HFFc6 (cell line): ENCODE measurements around the gene ERICH6B. TPM values are rescaled to one million over a fixed set of nuclear protein-coding genes. Genes with fewer than 3 reads are reported as not detected.

ENCODE experiments used
- DNase-seq: peaks from one replicate; pipeline ENCODE4 v3.0.0-alpha.2; 2018
- H3K27ac Mint-ChIP-seq: 2 replicates; pipeline ENCODE4 v1.8.0; 2020; ENCODE audit warnings: mild to moderate bottlenecking, mixed read lengths
- H3K27me3 Mint-ChIP-seq: 2 replicates; pipeline ENCODE4 v1.8.0; 2021; ENCODE audit warnings: mild to moderate bottlenecking, moderate library complexity, mixed read lengths; ENCODE audit not compliant: insufficient read depth
- H3K36me3 Mint-ChIP-seq: 2 replicates; pipeline ENCODE4 v1.8.0; 2021; ENCODE audit warnings: low read depth, mixed read lengths
- H3K4me1 Mint-ChIP-seq: 2 replicates; pipeline ENCODE4 v1.8.0; 2020; ENCODE audit warnings: low read depth, mixed read lengths
- H3K4me3 Mint-ChIP-seq: 2 replicates; pipeline ENCODE4 v1.8.0; 2020; ENCODE audit warnings: mild to moderate bottlenecking, moderate library complexity, mixed read lengths
- H3K9me3 Mint-ChIP-seq: 2 replicates; pipeline ENCODE4 v1.8.0; 2020; ENCODE audit warnings: mild to moderate bottlenecking, mixed read lengths
- total RNA-seq, 6 experiments: library from RNA; stranded (reverse); fragmentation: NEBNext Ultra II Directional; extraction: Animal tissue kit (Norgen Biotek cat#: 25700); gene quantifications; 2 replicates in 1 of 6; 3 replicates in 5 of 6; pipeline ENCODE4 v1.2.3, GENCODE V29; 2021
- TF ChIP-seq, protein P1 (sequence below): fragments of 200-600 bp; sonication (generic); IDR thresholded peaks from 2 replicates; pipeline ENCODE4 v1.5.0; 2021; ENCODE audit warnings: antibody characterized with exemption, mild to moderate bottlenecking

Gene ERICH6B
- total RNA-seq, 6 experiments from 2014 or later, result not detected

GRCh38 chr13:45541806-45542205, 73.7 kb downstream of the ERICH6B start:
- Mint-ChIP-seq H3K27me3 (peaks cover 4% of the 10 kb centered on the region), H3K36me3 (no peaks in the 10 kb centered on the region), H3K9me3 (no peaks in the 10 kb centered on the region), H3K27ac (no peak overlapping the region), H3K4me3 (no peak overlapping the region), H3K4me1 (peaks cover 8% of the 10 kb centered on the region; the same call in 1 of the 2 replicates)
- TF ChIP-seq, protein P1, sequence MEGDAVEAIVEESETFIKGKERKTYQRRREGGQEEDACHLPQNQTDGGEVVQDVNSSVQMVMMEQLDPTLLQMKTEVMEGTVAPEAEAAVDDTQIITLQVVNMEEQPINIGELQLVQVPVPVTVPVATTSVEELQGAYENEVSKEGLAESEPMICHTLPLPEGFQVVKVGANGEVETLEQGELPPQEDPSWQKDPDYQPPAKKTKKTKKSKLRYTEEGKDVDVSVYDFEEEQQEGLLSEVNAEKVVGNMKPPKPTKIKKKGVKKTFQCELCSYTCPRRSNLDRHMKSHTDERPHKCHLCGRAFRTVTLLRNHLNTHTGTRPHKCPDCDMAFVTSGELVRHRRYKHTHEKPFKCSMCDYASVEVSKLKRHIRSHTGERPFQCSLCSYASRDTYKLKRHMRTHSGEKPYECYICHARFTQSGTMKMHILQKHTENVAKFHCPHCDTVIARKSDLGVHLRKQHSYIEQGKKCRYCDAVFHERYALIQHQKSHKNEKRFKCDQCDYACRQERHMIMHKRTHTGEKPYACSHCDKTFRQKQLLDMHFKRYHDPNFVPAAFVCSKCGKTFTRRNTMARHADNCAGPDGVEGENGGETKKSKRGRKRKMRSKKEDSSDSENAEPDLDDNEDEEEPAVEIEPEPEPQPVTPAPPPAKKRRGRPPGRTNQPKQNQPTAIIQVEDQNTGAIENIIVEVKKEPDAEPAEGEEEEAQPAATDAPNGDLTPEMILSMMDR, result no peak
- DNase-seq, result no peak

GRCh38 chr13:45540864-45541263, 74.7 kb downstream of the ERICH6B start:
- Mint-ChIP-seq H3K4me1 (peaks cover 10% of the 10 kb centered on the region; the same call in 1 of the 2 replicates), H3K9me3 (no peaks in the 10 kb centered on the region), H3K27me3 (peaks cover 2% of the 10 kb centered on the region)

GRCh38 chr13:45540195-45540594, 75.3 kb downstream of the ERICH6B start:
- Mint-ChIP-seq H3K4me1 (peaks cover 10% of the 10 kb centered on the region; the same call in 1 of the 2 replicates), H3K27ac (no peak overlapping the region), H3K36me3 (peaks cover 7% of the 10 kb centered on the region; the same call in 1 of the 2 replicates), H3K9me3 (no peaks in the 10 kb centered on the region), H3K4me3 (no peak overlapping the region), H3K27me3 (peaks cover 2% of the 10 kb centered on the region)
- no peak for DNase-seq
- TF ChIP-seq, protein P1, result no peak

More at GRCh38 chr13:45540864-45541263, 74.7 kb downstream of the ERICH6B start:
- TF ChIP-seq, protein P1, result no peak
- Mint-ChIP-seq H3K4me3 (no peak overlapping the region), H3K27ac (no peak overlapping the region), H3K36me3 (peaks cover 3% of the 10 kb centered on the region; the same call in 1 of the 2 replicates)
- DNase-seq, result no peak

DNA sequence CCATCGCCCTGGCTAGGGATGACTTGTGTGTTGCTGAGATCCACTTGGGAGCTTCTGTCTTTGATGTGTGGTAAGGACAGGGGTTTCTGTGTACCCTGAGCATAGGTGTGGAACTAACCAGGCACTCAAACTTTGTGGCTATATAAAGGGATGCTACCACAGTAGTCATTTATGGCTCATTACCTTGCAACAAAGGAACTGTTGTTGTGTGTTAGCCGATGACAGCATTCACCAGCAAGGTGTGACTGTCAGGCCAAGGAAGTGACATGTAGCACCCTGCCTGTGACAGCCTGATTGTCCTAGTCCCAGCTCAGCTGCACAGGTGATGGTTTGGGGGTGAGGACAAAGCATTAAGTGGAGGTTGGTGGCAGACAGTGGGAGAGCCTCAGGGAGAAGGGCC, 77.2 kb downstream of the ERICH6B start:
- peaks cover 19% of the 10 kb centered on the region for H3K36me3 Mint-ChIP-seq
- peaks cover 2% of the 10 kb centered on the region; the same call in 1 of the 2 replicates for H3K27me3 Mint-ChIP-seq
- H3K4me3 Mint-ChIP-seq, result no peak overlapping the region
- H3K9me3 Mint-ChIP-seq, result no peaks in the 10 kb centered on the region
- peaks cover 10% of the 10 kb centered on the region; the same call in 1 of the 2 replicates for H3K4me1 Mint-ChIP-seq
- H3K27ac Mint-ChIP-seq, result no peak overlapping the region
- DNase-seq, result no peak
- TF ChIP-seq, protein P1, result no peak

DNA sequence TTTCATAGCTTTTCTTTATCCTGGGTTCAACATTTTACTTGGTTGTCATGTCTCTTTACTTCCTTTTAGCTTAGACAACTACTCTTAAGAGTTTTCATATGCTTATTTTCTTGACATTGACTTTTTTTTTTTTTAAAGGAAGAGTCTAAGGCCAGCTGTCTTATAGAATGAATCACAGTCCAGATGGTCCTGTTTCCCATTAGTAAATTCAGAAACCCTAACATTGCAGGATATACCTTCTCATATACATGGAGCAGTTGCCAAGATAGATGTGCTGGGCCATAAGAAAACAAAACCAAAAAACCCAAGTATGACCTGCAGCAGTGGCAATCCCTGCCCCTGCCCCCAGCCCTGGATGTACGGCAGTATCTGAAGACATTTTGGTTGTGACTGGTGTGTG, 78.0 kb downstream of the ERICH6B start:
- TF ChIP-seq, protein P1, result no peak
- peaks cover 27% of the 10 kb centered on the region for H3K36me3 Mint-ChIP-seq
- no peaks in the 10 kb centered on the region for H3K9me3 Mint-ChIP-seq
- peaks cover 2% of the 10 kb centered on the region for H3K27me3 Mint-ChIP-seq
- DNase-seq, result no peak
- H3K27ac Mint-ChIP-seq, result peak overlapping the region; percentile 4; the same call in 1 of the 2 replicates
- H3K4me3 Mint-ChIP-seq, result no peak overlapping the region
- H3K4me1 Mint-ChIP-seq, result peaks cover 10% of the 10 kb centered on the region; the same call in 1 of the 2 replicates

DNA sequence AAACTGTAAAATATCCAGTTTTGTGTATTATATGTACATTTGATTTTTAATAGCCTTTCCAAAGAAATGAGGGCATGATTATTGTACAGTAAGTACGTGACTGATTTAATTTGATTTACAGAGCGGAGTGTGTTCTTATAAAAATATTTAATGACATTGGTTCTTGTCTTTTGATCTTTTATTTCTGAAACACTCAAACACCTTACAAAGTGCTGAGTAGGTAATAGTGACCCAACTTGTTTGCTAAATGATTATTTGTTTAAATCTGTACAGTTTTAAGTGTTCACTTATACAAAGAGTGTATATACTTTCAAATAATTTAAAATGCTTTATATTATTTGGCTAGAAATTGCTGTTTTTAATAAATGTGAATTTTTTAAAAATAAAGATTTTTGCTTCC, 79.3 kb downstream of the ERICH6B start:
- H3K4me1 Mint-ChIP-seq, result peaks cover 10% of the 10 kb centered on the region; the same call in 1 of the 2 replicates
- H3K4me3 Mint-ChIP-seq, result no peak overlapping the region
- peaks cover 31% of the 10 kb centered on the region for H3K36me3 Mint-ChIP-seq
- H3K9me3 Mint-ChIP-seq, result no peaks in the 10 kb centered on the region
- TF ChIP-seq, protein P1, result no peak
- no peak overlapping the region for H3K27ac Mint-ChIP-seq
- H3K27me3 Mint-ChIP-seq, result peaks cover 3% of the 10 kb centered on the region
- DNase-seq, result no peak
